NCI-H2196 treated with DMSO at 0.1 percent for 48 hours (cell line): ENCODE data around the gene RBMS3.
A peak's percentile ranks its signal among the peaks of the same experiment; 100 is the strongest.
"Not testable (repeated sequence)": the region's sequence is repeated elsewhere in the genome, so short reads cannot be mapped to it uniquely, and the experiment has no call there.

Source experiments
- DNase-seq: peaks from one replicate; lab custom pipeline; 2025; ENCODE audit not compliant: unreplicated experiment; lab: John Stamatoyannopoulos, UW

Gene RBMS3

DNA sequence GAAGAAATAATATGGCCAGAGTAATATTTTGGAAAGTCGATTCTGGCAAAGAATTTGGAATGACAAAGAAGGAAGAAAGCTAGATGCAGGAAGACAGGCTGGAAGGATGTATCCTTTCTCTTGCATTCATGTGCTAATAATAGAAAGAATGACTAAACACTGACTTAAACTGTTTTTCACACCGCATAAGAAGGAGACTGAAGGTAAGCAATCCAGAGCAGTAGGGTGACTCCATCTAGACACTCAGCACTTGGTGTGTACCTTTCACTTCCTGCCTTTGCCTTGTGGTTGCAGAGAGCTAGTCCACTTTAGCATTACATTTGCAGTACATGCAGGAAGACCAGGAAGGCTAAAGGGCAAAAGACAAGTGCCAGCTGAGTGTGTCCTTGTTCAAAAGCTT, 234.6 kb downstream of the RBMS3 start:
- DNase-seq: no peak

DNA sequence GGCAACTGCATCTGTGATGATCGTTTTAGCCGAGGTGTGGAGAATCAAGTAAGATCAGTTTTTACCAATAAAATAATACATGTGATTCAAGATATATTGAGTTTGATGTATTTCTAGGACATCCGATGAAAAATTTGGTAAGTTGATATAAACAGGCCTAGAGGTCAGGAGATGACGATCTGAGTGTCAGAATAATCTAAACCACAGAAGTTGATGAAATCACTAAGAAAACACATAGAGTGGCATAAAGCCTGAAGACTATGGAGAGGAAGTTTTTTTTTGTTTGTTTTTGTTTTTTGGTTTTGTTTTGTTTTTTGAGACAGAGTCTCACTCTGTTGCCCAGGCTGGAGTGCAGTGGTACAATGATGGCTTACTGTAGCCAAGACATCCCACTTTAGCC, 235.3 kb downstream of the RBMS3 start:
- DNase-seq: no peak

GRCh38 chr3:29520764-29521163, 239.9 kb downstream of the RBMS3 start:
- DNase-seq: no peak

GRCh38 chr3:29521293-29521692, 240.4 kb downstream of the RBMS3 start:
- DNase-seq: no peak

DNA sequence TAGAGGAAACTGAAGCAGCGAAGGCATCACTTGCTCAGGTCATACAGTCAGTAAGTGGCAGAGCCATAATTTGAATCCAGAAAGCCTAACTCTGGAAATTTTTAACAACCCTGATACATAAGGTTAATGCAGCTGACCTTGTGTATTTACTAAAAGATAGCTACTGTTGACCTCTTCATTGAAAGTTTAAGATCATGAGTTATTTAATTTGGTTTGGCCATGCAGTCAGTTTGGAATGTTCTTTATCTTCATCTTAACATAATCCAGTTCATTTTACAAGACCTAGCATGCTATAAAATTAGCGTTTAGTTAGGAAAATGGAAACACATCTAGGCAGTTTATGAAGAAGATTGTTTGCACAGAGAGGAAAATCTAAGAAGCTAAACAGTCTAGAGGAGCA, 240.9 kb downstream of the RBMS3 start:
- DNase-seq: no peak

- DNase-seq: not testable (repeated sequence)
Observed at GRCh38 chr3:29524433-29524832, 243.6 kb downstream of the RBMS3 start.

GRCh38 chr3:29525254-29525881, 244.5 kb downstream of the RBMS3 start:
- peak; percentile 8 for DNase-seq

DNA sequence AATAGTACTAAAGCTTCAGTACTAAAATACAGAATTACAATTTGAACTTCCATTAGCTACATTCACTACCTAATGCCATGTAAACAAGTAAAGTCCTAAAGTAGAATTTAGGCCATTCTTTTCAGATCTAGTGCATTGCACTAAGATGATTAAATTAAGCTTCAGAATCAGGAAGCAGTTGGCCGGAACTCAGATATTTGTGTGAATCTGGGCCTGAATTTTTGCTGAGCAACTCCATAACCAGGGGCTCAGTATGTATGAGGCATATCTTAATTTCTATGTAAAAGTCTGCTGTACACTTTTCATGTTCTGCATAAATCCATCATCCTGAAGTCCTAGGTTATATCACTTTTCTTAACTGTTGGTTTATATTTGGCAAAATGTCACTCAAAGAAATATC, 246.4 kb downstream of the RBMS3 start:
- no peak for DNase-seq

GRCh38 chr3:29531644-29532043, 250.8 kb downstream of the RBMS3 start:
- DNase-seq: no peak

DNA sequence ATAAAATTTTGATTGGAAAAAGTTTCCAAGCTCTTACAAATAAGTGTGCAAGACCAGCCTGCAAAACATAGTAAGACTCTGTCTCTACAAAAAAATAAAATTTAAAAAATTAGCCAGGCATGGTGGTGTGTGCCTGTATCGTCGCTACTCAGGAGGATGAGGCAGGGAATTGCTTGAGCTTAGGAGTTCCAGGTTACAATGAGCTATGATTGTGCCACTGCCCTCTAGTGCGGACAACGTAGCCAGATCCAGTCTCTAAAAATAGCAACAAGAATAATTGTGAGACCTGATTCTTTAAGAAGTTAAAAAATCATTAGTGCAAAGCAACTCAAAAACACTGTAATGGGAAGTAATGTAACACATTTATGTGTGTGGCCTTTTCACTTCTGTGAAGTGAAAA, 251.6 kb downstream of the RBMS3 start:
- no peak for DNase-seq

DNA sequence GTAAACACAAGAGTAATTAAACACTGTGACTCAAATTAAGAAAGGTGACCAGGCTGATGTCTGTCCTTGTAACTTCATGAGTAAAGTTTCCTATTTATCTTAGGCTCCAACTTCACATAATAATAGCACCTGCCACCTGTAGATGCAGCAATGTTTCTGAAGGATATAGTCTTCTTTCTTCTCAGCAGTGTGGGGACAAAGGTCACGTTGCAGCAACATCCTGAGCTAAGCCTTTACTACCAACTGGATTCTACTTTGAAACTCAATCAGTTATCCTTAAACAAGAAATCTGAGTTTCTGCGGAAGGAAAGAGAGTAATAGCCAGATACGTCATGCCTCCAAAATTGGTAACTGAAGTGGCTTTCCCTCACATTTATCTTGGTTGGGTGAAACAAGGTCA, 253.1 kb downstream of the RBMS3 start:
- DNase-seq: no peak

GRCh38 chr3:29536016-29536758, 255.3 kb downstream of the RBMS3 start:
- DNase-seq: no peak

GRCh38 chr3:29537889-29538609, 257.2 kb downstream of the RBMS3 start:
- DNase-seq: no peak

DNA sequence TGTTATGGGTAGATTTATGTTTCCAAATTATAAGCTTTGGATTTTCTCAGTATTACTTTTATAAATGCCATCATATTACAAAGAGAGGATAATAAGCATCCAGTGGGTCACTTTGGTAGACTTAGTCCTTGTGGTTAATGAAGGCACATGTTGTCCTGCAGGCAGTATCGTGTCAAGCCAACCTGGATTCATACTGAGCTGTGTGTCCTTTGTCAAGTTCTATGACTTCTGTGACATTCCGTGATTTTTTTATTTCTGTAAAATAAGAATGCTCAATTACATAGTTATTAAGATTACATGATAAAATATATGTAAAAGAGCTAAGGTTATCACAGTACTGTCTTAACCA, 257.7 kb downstream of the RBMS3 start:
- no peak for DNase-seq

DNA sequence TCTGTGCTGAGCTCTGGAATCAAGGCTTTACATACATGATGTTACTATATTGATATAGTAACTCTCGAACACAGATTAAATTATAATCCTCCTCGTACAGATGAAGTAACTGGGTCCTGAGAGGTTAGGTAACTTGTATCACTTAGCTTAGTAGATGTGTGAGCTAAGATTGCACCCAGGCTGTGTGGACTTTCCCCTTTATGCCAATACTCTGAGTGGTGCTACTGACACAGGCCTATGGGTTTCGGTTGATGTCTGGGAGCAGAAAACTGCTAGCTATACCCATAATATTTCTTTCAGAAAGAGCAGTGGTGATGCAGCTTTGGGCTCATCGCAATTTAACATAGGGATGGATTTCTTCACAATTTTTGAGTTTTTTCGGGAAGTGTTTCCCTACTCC, 259.7 kb downstream of the RBMS3 start:
- no peak for DNase-seq

DNA sequence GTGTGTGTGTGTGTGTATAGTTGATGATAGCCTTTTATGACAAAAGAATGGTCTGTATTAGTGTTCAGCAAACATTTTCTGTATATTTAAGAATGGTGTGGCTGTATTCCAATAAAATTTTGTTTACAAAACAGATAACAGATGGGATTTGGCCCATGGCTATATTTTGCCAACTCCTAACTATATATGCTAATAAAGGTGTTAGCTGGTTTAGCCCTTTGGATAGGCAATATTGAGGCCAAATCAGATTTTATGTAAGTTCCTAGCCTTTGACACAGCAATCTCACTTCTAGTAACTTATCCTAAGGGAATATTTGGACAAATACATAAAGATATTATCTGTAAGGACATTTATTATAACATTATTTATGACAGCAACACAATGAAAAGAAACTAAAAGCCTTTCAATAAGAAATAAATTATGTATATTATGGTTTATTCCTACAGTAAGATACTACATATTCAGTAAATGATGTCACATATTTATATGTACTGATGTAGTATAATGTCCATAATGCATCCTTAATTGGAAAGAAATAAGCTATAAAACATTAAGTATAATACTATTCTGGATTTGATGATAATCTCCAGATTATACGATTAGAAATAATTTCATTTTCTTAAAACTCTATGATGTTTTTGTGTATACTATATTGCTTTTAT, 264.0 kb downstream of the RBMS3 start:
- DNase-seq: no peak

GRCh38 chr3:29545615-29546014, 264.7 kb downstream of the RBMS3 start:
- DNase-seq: no peak

GRCh38 chr3:29552051-29552450, 271.2 kb downstream of the RBMS3 start:
- no peak for DNase-seq

- no peak for DNase-seq
Observed at GRCh38 chr3:29554566-29554965, 273.7 kb downstream of the RBMS3 start.

DNA sequence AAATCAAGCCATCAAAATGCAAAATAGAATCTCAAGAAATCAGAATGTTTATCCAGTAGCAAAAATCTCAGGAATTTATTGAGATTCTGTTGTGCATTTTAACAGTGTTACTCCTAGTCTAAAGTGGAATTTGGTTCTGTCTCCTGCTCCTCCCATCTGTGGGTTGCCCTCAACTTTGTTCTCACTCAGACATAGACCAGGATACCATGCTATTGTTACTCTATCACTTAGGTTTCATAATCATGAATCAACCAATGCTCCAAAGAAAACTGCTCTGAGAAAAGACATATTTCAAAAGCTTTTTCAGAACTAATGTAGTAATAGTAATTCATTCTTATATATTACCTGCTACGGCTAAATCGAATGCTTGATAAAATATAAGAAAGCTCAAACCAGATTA, 274.7 kb downstream of the RBMS3 start:
- no peak for DNase-seq

DNA sequence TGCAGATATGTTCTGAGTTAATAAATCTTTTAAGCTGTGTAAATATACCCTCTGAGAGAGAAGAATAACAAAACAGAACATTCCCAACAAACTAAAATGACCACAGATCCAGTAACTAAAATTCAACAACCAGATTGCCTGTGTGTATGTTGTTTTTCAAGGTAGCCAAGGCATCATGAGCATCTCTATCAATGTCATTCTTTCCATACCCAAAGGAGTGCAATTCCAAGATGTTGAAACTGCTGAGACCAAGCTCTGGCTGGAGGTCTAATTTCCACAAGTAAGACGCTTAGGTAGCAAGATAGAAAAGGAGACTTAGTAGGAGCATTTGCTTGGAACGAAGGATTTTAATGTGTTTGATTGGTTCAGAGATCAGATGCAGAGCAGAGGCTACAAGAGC, 276.3 kb downstream of the RBMS3 start:
- no peak for DNase-seq

- DNase-seq: no peak
Observed at GRCh38 chr3:29557825-29558224, 277.0 kb downstream of the RBMS3 start.
